GM12892 (cell line): ENCODE results near the gene DAPK1.

Experiments used
- DNase-seq: peaks from one replicate; pipeline ENCODE4 v3.0.0; 2011; ENCODE audit not compliant: insufficient read length
- FAIRE-seq: peaks from 2 replicates; lab custom pipeline; 2011; peaks lifted over from hg19 to GRCh38; lab: Jason Lieb, UNC
- POLR2A ChIP-seq: IDR thresholded peaks from 2 replicates; pipeline ENCODE4 v1.6.1; 2011; ENCODE audit warnings: low read depth, low read length, control low read depth
- POLR2AphosphoS5 ChIP-seq: IDR thresholded peaks from 2 replicates; pipeline ENCODE4 v1.6.1; 2011; ENCODE audit warnings: low read depth, low read length, control low read depth
- TAF1 ChIP-seq: IDR thresholded peaks from 2 replicates; pipeline ENCODE4 v1.6.1; 2011; ENCODE audit warnings: low read depth, mild to moderate bottlenecking, control low read depth, low read length, borderline replicate concordance

Gene DAPK1

DNA sequence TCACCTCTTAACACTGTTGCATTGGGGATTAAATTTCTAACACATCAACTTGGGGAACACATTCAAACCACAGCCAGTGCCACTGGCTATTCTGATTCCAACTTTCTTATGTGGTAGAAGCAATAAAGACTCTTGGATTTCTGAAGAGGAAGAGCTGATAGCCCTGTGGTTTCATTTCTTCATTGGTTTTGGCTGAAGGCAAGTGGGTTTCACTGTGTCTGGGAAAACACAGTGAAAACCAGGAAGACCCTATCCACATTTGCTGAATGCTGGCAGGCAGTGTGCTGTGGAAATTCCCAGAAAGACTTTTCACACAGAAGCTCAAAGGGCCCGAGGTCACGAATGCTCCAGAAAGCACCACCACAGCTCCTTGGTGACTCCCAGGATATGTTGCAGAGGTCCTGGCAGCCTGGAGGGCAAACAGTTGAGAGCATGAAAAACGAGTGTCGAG is 67.1 kb downstream of the DAPK1 start:
- TF ChIP-seq TAF1 (no peak), POLR2A (no peak), POLR2AphosphoS5 (no peak)
- FAIRE-seq = no peak
- DNase-seq = no peak

DNA sequence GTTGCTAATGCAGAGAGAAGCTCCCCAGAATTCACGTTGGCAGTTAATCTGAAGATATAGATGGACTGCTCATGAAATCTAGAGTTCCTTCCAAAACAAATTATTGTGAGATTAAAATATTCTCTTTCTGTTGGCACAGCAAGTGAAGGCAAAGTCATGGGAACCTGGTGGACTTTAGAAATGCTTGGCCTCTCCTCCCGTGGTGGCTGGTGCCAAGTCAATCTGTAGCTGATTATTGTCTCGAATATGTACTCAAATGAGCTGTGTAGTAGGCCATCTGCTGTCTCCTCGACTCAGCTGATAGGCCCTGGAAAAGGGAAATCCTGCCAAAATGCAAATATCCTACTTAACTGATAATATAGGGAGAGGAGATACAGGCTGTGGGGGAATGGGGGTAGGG is 69.3 kb downstream of the DAPK1 start:
- no peak for DNase-seq
- TF ChIP-seq POLR2A (no peak), POLR2AphosphoS5 (no peak), TAF1 (no peak)
- no peak for FAIRE-seq

DNA sequence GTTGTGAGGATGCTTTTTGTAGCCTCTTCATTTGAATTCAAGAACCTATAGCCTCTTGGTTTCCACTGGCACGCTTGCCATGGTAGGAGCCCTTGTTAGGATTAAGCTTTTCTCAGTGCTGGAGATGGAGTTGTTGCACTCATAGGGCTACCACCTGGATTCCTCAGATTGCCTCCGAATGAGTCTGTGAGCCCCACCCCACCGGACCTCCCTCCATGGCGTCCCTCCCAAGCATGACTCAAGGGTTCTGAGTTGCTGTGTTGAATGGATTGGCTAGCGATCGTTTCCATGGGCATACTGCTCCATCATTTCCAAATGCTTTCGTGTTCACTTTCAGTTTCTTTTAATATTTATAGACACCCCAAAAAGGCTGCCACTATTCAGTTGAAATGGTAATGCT is 69.9 kb downstream of the DAPK1 start:
- no peak for TF ChIP-seq POLR2AphosphoS5
- TF ChIP-seq POLR2A = no peak
- no peak for TF ChIP-seq TAF1
- no peak for DNase-seq
- FAIRE-seq = no peak

DNA sequence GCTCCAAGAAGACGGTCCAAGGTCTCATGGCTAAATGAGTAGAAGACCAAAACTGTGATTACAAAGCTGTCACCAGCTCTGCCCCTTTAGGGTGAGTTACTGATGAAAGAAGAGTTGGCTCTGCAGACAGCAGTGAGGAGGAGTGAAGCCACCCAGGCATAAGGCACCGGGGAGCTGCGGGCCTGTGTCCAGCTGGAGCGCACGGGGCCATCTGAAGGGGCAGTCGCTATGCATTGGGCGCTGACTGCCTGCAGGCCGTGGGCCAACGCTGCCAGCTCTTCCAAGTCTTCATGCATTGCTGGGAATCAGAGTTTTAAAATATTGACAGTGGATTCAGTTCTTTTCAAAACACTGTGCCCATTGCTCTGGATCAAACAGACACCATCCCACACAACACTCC is 70.3 kb downstream of the DAPK1 start:
- DNase-seq (no peak), FAIRE-seq (no peak)
- TF ChIP-seq POLR2A (no peak), POLR2AphosphoS5 (no peak), TAF1 (no peak)

DNA sequence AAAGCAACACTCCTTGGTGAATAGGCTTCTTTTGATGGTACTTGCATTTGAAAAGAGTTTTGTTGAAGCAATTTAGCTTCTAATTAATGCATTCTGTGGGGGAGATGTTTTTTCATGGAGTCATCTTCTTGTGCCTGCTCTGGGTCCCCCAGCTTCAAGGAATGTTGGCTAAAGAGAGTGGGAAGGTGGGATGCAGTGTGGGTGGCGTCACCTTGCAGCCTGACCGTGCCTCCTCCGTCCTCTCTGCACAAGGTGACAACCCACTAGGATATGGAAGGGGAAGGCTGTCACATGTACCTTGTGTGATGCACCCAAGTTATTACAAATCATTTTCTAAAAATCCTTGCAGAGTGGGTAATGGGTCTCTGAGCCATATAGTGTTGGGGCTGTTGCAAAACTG is 70.7 kb downstream of the DAPK1 start:
- no peak for TF ChIP-seq POLR2AphosphoS5
- TF ChIP-seq POLR2A = no peak
- no peak for TF ChIP-seq TAF1
- FAIRE-seq = no peak

DNA sequence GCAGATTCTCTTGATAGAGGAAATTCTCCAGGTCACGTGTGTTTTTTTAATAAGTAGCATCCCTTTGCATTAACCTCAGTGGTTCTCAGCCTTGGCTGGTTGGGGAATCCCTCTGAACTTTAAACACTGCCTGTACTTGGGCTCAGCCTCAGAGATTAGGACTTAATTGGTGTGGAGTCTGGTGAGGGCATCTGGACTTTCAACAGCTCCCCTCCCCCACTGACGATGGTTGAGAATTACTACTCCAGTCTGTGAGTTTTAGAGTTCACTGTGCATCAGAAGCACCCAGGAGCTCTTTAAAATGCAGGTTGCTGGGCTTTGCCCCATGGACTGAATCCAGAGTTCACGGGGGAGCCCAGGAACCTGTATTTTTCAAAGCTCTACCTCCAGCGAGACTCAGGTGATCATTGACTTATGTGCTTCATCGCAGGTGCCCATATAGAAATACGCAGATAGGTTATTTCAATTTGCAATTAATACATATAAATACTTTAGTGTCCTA is 71.4 kb downstream of the DAPK1 start:
- DNase-seq (no peak), FAIRE-seq (no peak)
- no peak for TF ChIP-seq TAF1
- TF ChIP-seq POLR2AphosphoS5 = no peak
- TF ChIP-seq POLR2A = no peak

More for the DNA sequence above, 70.7 kb downstream of the DAPK1 start:
- no peak for DNase-seq

DNA sequence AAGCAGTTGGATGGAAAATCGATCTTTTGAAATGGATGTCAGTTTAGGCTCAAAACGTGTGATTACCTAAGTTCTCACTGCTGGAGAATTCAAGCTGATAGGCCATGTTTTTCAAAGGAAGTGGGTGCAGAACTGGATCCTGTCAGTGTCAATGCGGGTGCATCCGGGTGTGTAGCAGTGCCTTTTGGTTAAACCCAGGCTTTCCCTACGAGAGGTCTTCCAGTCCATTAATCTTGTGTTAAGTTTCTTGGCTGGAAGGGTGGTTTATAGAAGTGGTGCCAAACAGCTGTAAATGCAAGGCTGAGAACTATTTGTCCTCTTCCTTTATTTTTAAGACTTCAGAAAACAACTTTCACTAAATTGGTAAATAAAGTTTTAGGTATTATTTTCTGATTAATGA is 71.9 kb downstream of the DAPK1 start:
- FAIRE-seq (no peak), DNase-seq (no peak)
- TF ChIP-seq TAF1 (no peak), POLR2AphosphoS5 (no peak), POLR2A (no peak)

DNA sequence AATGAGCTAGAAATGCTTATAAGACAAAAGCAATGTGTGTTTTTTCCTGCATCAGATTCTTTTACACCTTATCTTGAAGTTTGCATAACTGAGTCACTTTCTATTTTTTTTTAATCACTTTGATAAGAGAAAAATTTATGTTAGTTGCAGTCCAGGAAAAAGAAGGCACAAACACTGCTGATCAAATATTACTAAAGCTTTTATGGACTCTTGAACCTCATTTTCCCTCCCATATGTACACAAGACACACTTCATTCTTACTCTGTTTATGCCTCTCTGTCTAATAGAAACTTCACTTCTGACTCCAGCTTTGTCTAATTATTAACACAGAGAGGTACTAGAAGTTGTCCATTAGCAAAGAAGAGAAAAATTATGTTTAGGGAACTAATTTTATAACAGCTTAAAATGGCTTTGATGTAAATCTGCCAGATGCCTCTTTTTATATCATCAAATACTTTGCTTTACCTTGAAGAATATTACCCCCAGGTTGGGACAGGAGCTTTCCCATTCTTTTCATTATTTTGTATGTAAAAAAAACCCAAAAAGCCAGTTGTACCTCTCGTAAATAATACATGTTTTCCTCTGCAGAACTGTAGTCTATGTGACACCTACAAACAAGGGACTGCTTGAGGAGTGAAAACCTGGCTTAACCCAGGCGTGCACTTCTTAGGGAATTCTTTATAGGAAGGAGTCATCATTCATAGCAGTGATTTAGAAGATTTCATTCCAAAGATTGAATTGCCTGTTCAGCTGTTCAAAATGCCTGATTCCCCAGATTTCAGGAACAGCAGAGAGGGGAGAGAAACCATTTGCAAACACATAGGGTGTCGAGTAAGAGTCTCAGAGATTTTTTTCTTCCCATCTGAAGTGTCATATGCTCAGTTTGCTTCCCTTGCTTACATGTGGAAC is 72.6 kb downstream of the DAPK1 start:
- no peak for DNase-seq
- no peak for FAIRE-seq
- TF ChIP-seq POLR2A (no peak), TAF1 (no peak)

DNA sequence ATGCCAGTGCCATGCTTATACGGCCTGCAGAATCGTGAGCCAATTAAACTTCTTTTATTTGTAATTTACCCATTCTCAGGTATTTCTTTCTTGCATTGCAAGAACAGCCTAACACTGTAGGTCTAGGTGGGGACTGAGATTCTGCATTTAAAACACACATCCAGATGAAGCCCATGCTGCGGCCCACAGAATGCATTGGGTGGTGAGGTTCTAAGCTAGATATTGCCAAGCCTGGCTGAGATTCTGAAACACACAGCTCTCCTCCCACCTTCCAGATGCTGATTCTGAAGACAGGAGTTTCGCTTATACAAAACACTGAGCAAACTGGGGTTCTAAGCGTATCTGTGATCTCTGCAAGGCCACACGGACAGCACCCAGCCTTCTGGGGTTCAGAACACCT is 75.1 kb downstream of the DAPK1 start:
- TF ChIP-seq POLR2AphosphoS5 (no peak), POLR2A (no peak), TAF1 (no peak)
- no peak for FAIRE-seq

DNA sequence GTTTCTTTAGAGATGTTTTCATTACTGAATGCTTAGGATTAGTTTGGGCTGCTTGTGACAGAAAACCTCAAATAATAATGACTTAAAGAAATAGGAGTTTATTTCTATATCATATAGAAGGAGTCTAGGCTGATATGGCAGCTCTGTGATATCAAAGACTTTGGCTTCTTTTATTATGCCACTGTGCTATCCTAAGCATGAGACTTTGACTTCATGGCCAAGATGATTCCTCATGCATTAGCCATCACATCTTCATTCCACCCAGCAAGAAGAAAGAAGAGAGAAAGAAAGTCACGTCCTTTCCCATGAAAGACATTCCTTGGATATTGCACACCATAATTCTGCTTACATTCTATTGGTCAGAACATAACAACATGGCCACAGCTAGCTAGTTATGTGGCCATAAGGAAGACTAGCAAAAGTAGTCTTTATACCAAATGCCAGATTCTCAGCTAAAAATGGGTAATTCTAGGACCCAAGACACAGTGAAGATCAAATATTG is 76.2 kb downstream of the DAPK1 start:
- FAIRE-seq (no peak), DNase-seq (no peak)
- no peak for TF ChIP-seq POLR2A
- no peak for TF ChIP-seq TAF1

More for the DNA sequence above, 75.1 kb downstream of the DAPK1 start:
- no peak for DNase-seq

DNA sequence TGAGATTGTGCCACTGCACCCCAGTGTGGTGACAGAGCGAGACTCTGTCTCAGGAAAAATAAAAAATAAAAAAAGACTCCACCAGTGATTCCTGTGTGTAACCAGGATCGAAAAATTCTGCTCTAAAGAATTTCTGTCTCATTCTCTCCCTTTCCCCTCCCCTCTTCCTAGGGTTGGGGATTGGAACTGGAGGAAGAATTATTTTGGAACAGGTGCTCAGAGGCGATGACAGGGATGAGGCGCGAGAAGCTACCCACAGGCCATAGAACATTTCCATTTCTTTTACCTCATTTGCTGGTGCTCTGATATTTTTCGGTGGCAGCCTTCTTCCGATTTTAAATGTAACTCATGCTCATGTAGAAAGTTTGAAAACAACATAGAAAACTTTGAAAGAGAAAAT is 80.1 kb downstream of the DAPK1 start:
- FAIRE-seq = no peak
- TF ChIP-seq POLR2AphosphoS5 = no peak
- no peak for TF ChIP-seq POLR2A
- TF ChIP-seq TAF1 = no peak

DNA sequence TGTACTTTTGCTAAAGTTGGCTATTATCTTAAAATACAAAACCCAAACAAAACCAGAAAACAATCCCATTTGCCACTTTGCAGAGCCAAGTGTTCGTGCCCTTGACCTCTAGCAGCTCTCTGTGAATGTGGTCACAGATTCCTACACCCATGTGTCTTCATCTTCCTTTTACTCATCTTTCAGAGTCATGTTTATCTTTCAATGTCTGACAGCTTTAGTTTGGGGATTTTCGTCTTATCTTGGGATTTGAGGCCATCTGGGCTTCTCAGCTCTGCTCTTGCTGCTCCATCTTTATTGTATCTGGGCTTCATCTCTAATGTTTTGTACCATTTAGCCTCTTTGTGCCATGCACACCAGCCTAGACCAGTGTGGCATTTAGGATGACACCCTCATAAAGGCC is 81.0 kb downstream of the DAPK1 start:
- no peak for FAIRE-seq
- TF ChIP-seq POLR2AphosphoS5 (no peak), TAF1 (no peak), POLR2A (no peak)
- DNase-seq = no peak

More for the DNA sequence above, 80.1 kb downstream of the DAPK1 start:
- DNase-seq = no peak

DNA sequence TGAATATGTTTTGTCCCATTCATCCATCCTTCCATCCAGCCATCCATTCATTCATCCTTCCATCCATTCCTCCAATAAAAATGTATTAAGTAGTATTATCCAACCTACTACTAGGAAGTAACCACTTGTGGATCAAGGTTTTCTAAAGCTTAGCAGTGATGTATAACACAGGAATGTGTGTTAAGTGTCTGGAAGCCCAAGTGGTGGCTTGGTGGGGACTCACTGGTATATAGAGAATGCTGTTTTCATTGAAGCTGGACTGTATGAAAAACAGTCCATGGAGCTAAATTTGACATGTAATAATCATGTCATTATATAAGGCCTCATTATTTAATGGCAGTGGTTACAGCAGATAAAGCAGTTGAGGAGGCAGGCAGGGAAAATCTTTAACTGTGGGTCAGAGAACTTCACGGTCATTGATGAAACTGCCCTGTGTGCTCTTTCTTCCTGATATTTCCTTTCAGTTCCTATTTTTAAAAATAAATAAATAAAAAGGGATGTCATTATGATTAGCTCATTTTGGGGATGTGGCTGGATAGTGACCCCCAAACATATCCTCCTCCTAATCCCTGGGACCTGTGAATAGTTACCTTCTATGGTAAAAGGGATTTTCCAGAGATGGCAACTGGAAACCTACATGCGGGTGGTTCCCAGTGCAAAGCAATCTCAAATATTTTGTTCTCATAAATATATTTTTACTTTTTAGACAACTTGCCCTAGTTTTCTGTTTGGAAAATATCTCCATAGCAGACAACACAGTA is 82.3 kb downstream of the DAPK1 start:
- DNase-seq = no peak
- no peak for TF ChIP-seq POLR2A
- TF ChIP-seq TAF1 = no peak
- TF ChIP-seq POLR2AphosphoS5 = no peak
- no peak for FAIRE-seq
